Keratinocyte (primary cell): ENCODE results near the gene FTSJ3. TPM values are rescaled to one million over a fixed set of nuclear protein-coding genes. Genes with fewer than 3 reads are reported as not detected.
"Not testable (repeated sequence)": the region's sequence is repeated elsewhere in the genome, so short reads cannot be mapped to it uniquely, and the experiment has no call there.

ENCODE experiments used
- DNase-seq: peaks from one replicate; pipeline ENCODE4 v3.0.0-alpha.2; 2011; ENCODE audit warnings: low read depth, missing footprints, low spot score
- FAIRE-seq: peaks from 2 replicates; lab custom pipeline; 2011; peaks lifted over from hg19 to GRCh38; lab: Jason Lieb, UNC
- H2AFZ ChIP-seq: 2 replicates; pipeline ENCODE4 v1.6.0; 2012; ENCODE audit warnings: low read length, control low read depth, inconsistent platforms; ENCODE audit not compliant: control insufficient read depth
- H3K27ac ChIP-seq: 2 replicates; pipeline ENCODE4 v1.5.1; 2011; ENCODE audit warnings: low read length; ENCODE audit not compliant: control insufficient read depth, insufficient read depth
- H3K27me3 ChIP-seq: 3 replicates; pipeline ENCODE4 v1.6.0; 2011; ENCODE audit warnings: low read length; ENCODE audit not compliant: control insufficient read depth, insufficient read depth; ENCODE audit errors: extremely low read depth
- H3K36me3 ChIP-seq, 2 experiments: 2 replicates in 1 of 2; 3 replicates in 1 of 2; pipeline ENCODE4 v1.5.1; 2011; ENCODE audit warnings: low read length in 2 of 2, mild to moderate bottlenecking in 1 of 2; ENCODE audit not compliant: control insufficient read depth in 2 of 2, insufficient read depth in 2 of 2; ENCODE audit errors: extremely low read depth in 1 of 2
- H3K4me1 ChIP-seq: 3 replicates; pipeline ENCODE4 v1.5.1; 2011; ENCODE audit warnings: low read length; ENCODE audit not compliant: control insufficient read depth, insufficient read depth; ENCODE audit errors: extremely low read depth
- H3K4me2 ChIP-seq: 3 replicates; pipeline ENCODE4 v1.6.0; 2011; ENCODE audit warnings: low read depth, low read length; ENCODE audit not compliant: control insufficient read depth, insufficient read depth; ENCODE audit errors: extremely low read depth
- H3K4me3 ChIP-seq, 3 experiments: fragments of 200-600 bp in 1 of 3; sonication (generic) in 1 of 3; 2 replicates in 2 of 3; 3 replicates in 1 of 3; pipeline ENCODE4 v1.5.1; 2011 to 2016; ENCODE audit warnings: low read length in 3 of 3, mild to moderate bottlenecking in 3 of 3, control low read depth in 2 of 3, inconsistent platforms in 1 of 3, low read depth in 1 of 3, mixed read lengths in 1 of 3, mixed run types in 1 of 3, moderate library complexity in 1 of 3; ENCODE audit not compliant: control insufficient read depth in 2 of 3, insufficient read depth in 2 of 3; ENCODE audit errors: extremely low read depth in 1 of 3
- H3K79me2 ChIP-seq: 2 replicates; pipeline ENCODE4 v1.6.0; 2012; ENCODE audit warnings: low read length; ENCODE audit not compliant: control insufficient read depth, insufficient read depth
- H3K9ac ChIP-seq: 3 replicates; pipeline ENCODE4 v1.6.0; 2011; ENCODE audit warnings: low read length; ENCODE audit not compliant: control insufficient read depth, insufficient read depth; ENCODE audit errors: extremely low read depth
- H3K9me1 ChIP-seq: 3 replicates; pipeline ENCODE4 v1.6.0; 2011; ENCODE audit warnings: low read length; ENCODE audit not compliant: control insufficient read depth, insufficient read depth; ENCODE audit errors: extremely low read depth
- H3K9me3 ChIP-seq: 2 replicates; pipeline ENCODE4 v1.5.1; 2012; ENCODE audit warnings: low read depth, low read length; ENCODE audit not compliant: control insufficient read depth
- H4K20me1 ChIP-seq: 3 replicates; pipeline ENCODE4 v1.6.0; 2011; ENCODE audit warnings: low read length; ENCODE audit not compliant: control insufficient read depth, insufficient read depth; ENCODE audit errors: extremely low read depth
- EZH2 ChIP-seq: IDR thresholded peaks from one replicate; pipeline ENCODE4 v1.6.1; 2012; ENCODE audit warnings: inconsistent platforms, mild to moderate bottlenecking, low read length, moderate library complexity
- dilution Hi-C: fragments of 300-500 bp; cut with MboI; formaldehyde crosslinking; loops from one replicate; pipeline ENCODE4 v1.7.0; 2020; ENCODE audit warnings: low sequenced_read_pairs; ENCODE audit not compliant: extremely low pct_ligation_motif_present
- polyA plus RNA-seq, 5 experiments: library from polyadenylated mRNA; depleted of rRNA in 3 of 5; stranded (reverse) in 3 of 5; stranded (forward) in 1 of 5; unstranded in 1 of 5; fragments of >200 nt; gene quantifications; 1 replicate in 1 of 5; 2 replicates in 3 of 5; 3 replicates in 1 of 5; pipeline versions ENCODE4 v1.2.1 to v1.2.3, GENCODE V29; 2011 to 2012; ENCODE audit warnings: missing spikeins in 2 of 5, low read depth in 1 of 5, low replicate concordance in 1 of 5
- TF ChIP-seq, protein P1 (sequence below), 3 experiments: IDR thresholded peaks in 1 of 3; conservative IDR thresholded peaks in 1 of 3; optimal IDR thresholded peaks in 1 of 3; 2 replicates in 2 of 3; 3 replicates in 1 of 3; pipeline versions ENCODE3 to v1.5.1; 2011; ENCODE audit warnings: low read length in 3 of 3, mild to moderate bottlenecking in 3 of 3, moderate library complexity in 2 of 3, control low read depth in 1 of 3, inconsistent platforms in 1 of 3; ENCODE audit not compliant: insufficient read depth in 2 of 3; ENCODE audit errors: extremely low read depth in 1 of 3

FTSJ3 gene
- polyA plus RNA-seq, 1 donor (not counting 4 experiments of a cell fraction or from before 2014, with no cell fraction given) = 43.7 TPM

DNA sequence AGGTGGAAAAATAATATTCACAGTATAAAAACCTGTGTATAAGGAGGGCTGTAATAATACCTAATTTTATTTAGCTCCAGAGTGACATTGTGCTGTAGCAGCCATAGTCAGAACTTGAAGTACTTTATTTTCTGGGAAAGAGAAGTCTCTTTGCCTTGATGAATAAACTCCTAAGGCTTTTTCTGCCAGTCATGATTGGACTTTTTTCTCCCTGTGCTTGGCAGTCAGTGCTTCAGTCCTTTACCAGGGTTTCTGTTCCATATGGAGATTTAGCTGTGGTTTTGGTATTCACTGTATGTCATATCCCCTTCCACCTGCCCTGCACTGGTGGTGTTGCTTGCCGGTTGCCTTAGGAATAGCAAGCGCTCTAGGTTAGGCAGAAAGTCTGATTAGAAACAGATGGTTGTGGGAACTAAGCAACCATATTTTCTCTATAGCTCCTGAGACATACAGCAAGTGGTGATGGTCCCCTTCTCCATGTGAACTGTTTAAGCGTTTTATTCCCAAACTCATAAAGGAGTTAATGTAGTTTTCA, 28.8 kb downstream of the FTSJ3 start:
- no peak for DNase-seq
- Histone ChIP-seq H3K27me3 (no peaks in the 10 kb centered on the region), H2AFZ (no peak overlapping the region), H3K4me3 (no peak overlapping the region), H3K79me2 (peaks cover 37% of the 10 kb centered on the region), H3K9ac (no peak overlapping the region), H3K4me2 (no peak overlapping the region), H3K36me3 (peaks cover 36 to 61% of the 10 kb centered on the region in 2 experiments), H3K9me1 (no peaks in the 10 kb centered on the region), H4K20me1 (no peaks in the 10 kb centered on the region), H3K27ac (no peak overlapping the region), H3K4me1 (no peaks in the 10 kb centered on the region), H3K9me3 (no peaks in the 10 kb centered on the region)
- TF ChIP-seq, protein P1, sequence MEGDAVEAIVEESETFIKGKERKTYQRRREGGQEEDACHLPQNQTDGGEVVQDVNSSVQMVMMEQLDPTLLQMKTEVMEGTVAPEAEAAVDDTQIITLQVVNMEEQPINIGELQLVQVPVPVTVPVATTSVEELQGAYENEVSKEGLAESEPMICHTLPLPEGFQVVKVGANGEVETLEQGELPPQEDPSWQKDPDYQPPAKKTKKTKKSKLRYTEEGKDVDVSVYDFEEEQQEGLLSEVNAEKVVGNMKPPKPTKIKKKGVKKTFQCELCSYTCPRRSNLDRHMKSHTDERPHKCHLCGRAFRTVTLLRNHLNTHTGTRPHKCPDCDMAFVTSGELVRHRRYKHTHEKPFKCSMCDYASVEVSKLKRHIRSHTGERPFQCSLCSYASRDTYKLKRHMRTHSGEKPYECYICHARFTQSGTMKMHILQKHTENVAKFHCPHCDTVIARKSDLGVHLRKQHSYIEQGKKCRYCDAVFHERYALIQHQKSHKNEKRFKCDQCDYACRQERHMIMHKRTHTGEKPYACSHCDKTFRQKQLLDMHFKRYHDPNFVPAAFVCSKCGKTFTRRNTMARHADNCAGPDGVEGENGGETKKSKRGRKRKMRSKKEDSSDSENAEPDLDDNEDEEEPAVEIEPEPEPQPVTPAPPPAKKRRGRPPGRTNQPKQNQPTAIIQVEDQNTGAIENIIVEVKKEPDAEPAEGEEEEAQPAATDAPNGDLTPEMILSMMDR (optimal IDR thresholded peaks at IDR 0.05 in 1 of 3, IDR thresholded peaks at IDR 0.05 in 1 of 3, conservative IDR thresholded peaks at IDR 0.05 in 1 of 3; ENCODE audit: extremely low read depth in 1 of 3, insufficient read depth in 2 of 3, low read length in 3 of 3) = no peak
- no peak for TF ChIP-seq EZH2
- dilution Hi-C loops = no loop called here
- no peak for FAIRE-seq

DNA sequence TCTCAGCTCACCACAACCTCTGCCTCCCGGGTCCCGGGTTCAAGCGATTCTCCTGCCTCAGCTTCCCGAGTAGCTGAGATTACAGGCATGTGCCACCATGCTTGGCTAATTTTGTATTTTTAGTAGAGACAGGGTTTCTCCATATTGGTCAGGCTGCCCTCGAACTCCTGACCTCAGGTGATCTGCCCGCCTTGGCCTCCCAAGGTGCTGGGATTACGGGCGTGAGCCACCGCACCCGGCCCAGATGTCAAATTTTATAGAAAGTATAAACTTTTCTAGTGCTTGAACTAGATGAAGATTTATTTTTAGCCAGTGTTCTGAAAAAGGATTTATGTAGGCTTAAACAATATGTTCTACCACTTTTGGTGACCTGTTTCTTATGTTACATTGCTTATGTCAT, 31.1 kb downstream of the FTSJ3 start:
- H3K9me1 ChIP-seq, H3K4me3 ChIP-seq, H4K20me1 ChIP-seq, H3K9ac ChIP-seq, FAIRE-seq, H2AFZ ChIP-seq, DNase-seq, dilution Hi-C loops, H3K27ac ChIP-seq, H3K9me3 ChIP-seq, H3K27me3 ChIP-seq, H3K4me2 ChIP-seq: not testable (repeated sequence)
- H3K36me3 ChIP-seq = peaks cover 29 to 62% of the 10 kb centered on the region in 2 experiments
- peaks cover 15% of the 10 kb centered on the region for H3K4me1 ChIP-seq
- H3K79me2 ChIP-seq = peaks cover 50% of the 10 kb centered on the region
